HFFc6 (cell line): ENCODE measurements around the gene KCNF1. TPM values are rescaled to one million over a fixed set of nuclear protein-coding genes. Genes with fewer than 3 reads are reported as not detected.
A peak's percentile ranks its signal among the peaks of the same experiment; 100 is the strongest.

Experiments used
- DNase-seq: peaks from one replicate; pipeline ENCODE4 v3.0.0-alpha.2; 2018
- H3K27ac Mint-ChIP-seq: 2 replicates; pipeline ENCODE4 v1.8.0; 2020; ENCODE audit warnings: mild to moderate bottlenecking, mixed read lengths
- H3K27me3 Mint-ChIP-seq: 2 replicates; pipeline ENCODE4 v1.8.0; 2021; ENCODE audit warnings: mild to moderate bottlenecking, moderate library complexity, mixed read lengths; ENCODE audit not compliant: insufficient read depth
- H3K36me3 Mint-ChIP-seq: 2 replicates; pipeline ENCODE4 v1.8.0; 2021; ENCODE audit warnings: low read depth, mixed read lengths
- H3K4me1 Mint-ChIP-seq: 2 replicates; pipeline ENCODE4 v1.8.0; 2020; ENCODE audit warnings: low read depth, mixed read lengths
- H3K4me3 Mint-ChIP-seq: 2 replicates; pipeline ENCODE4 v1.8.0; 2020; ENCODE audit warnings: mild to moderate bottlenecking, moderate library complexity, mixed read lengths
- H3K9me3 Mint-ChIP-seq: 2 replicates; pipeline ENCODE4 v1.8.0; 2020; ENCODE audit warnings: mild to moderate bottlenecking, mixed read lengths
- total RNA-seq, 6 experiments: library from RNA; stranded (reverse); fragmentation: NEBNext Ultra II Directional; extraction: Animal tissue kit (Norgen Biotek cat#: 25700); gene quantifications; 2 replicates in 1 of 6; 3 replicates in 5 of 6; pipeline ENCODE4 v1.2.3, GENCODE V29; 2021
- TF ChIP-seq, protein P1 (sequence below): fragments of 200-600 bp; sonication (generic); IDR thresholded peaks from 2 replicates; pipeline ENCODE4 v1.5.0; 2021; ENCODE audit warnings: antibody characterized with exemption, mild to moderate bottlenecking

KCNF1 gene
- total RNA-seq, 6 experiments from 2014 or later, result 0.14 to 0.26 (median 0.18) TPM; not detected in 3

DNA sequence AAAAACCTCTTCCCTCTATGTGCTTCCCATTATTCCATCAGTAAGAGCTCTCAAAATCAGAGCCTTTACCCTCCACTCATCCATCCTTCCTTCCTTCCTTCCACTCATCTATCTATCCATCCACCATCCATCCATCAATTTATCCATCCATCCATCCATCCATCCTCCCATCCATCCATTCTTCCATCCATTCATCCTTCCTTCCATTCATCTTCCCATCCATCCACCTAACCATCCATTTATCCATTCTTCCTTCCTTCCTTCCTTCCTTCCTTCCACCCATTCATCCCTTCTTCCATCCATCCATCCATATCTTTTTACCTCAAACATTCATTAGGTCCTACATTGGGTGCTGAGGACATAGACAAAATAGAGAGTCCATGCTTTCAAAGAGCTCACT is 19.4 kb upstream of the KCNF1 start:
- H3K4me3 Mint-ChIP-seq, result no peak overlapping the region
- no peak for DNase-seq
- no peaks in the 10 kb centered on the region for H3K36me3 Mint-ChIP-seq
- TF ChIP-seq, protein P1, sequence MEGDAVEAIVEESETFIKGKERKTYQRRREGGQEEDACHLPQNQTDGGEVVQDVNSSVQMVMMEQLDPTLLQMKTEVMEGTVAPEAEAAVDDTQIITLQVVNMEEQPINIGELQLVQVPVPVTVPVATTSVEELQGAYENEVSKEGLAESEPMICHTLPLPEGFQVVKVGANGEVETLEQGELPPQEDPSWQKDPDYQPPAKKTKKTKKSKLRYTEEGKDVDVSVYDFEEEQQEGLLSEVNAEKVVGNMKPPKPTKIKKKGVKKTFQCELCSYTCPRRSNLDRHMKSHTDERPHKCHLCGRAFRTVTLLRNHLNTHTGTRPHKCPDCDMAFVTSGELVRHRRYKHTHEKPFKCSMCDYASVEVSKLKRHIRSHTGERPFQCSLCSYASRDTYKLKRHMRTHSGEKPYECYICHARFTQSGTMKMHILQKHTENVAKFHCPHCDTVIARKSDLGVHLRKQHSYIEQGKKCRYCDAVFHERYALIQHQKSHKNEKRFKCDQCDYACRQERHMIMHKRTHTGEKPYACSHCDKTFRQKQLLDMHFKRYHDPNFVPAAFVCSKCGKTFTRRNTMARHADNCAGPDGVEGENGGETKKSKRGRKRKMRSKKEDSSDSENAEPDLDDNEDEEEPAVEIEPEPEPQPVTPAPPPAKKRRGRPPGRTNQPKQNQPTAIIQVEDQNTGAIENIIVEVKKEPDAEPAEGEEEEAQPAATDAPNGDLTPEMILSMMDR, result no peak
- H3K4me1 Mint-ChIP-seq, result peaks cover 14% of the 10 kb centered on the region
- H3K27me3 Mint-ChIP-seq, result peaks cover 35% of the 10 kb centered on the region
- H3K27ac Mint-ChIP-seq, result no peak overlapping the region
- H3K9me3 Mint-ChIP-seq, result no peaks in the 10 kb centered on the region

DNA sequence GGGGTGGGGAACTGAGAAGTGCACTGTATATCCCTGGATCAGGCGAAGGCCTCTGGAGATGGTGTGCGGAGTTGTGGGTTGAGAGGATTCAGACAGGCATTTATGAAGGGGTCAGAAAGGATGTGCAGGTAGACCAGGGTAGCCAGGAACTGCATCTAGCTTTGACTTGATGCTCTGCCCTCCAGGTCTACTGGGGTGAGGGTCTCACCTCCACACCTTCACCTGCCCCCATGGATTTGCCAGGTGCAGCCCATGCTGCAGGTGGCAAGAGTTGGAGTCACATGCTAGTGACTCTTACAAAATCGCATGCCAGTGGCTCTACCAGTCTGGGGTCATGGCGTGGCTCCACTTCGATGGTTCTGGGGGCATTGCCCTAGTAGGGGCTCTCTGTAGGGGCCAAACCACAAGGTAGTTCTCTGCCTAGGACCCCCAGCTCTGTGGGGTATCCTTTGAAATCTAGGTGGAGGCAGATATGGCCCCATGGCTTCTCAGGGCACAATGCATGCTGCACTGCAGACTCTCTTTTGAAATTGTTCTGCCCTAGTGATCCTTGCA is 18.9 kb upstream of the KCNF1 start:
- H3K36me3 Mint-ChIP-seq, result no peaks in the 10 kb centered on the region
- peaks cover 35% of the 10 kb centered on the region for H3K27me3 Mint-ChIP-seq
- H3K4me3 Mint-ChIP-seq, result no peak overlapping the region
- TF ChIP-seq, protein P1, result no peak
- no peak for DNase-seq
- H3K27ac Mint-ChIP-seq, result no peak overlapping the region
- peaks cover 12% of the 10 kb centered on the region for H3K4me1 Mint-ChIP-seq
- no peaks in the 10 kb centered on the region for H3K9me3 Mint-ChIP-seq

DNA sequence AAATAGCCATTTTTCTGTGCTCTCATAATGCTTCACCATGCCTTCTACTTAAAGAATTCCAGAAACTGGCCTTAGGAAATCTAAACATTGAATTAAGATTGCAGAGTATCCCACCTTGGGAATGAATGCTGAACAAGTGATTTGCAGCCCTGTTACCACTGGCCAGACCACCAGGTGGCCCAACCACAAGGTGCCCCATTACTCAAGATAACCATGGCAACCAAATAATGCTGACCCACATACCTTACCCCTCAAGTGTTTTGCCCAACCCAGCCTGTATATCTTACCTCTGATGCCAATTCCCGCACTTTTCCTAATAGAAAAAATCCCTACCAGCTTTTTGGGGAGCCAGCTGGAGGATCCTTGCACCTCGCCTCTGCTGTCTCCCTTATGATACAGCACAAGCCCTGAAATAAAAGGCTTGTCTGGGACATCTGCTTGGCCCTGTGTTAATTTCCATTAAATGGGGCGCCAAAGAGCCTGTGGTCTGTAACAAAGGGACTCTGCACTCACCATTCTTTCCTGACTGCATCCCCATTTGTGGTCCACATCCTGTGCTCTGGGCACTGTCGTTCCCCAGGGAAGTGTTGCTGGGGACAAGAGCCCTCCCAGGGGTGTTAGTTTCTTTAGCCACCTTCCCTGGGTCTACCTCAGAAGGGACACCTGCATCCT is 17.3 kb upstream of the KCNF1 start:
- Mint-ChIP-seq H3K27me3 (peaks cover 32% of the 10 kb centered on the region), H3K4me1 (peaks cover 11% of the 10 kb centered on the region), H3K36me3 (no peaks in the 10 kb centered on the region), H3K4me3 (no peak overlapping the region), H3K9me3 (no peaks in the 10 kb centered on the region), H3K27ac (no peak overlapping the region)
- TF ChIP-seq, protein P1, result no peak
- DNase-seq, result no peak

- Mint-ChIP-seq H3K9me3 (no peaks in the 10 kb centered on the region), H3K36me3 (no peaks in the 10 kb centered on the region), H3K27me3 (peaks cover 30% of the 10 kb centered on the region), H3K27ac (no peak overlapping the region), H3K4me1 (peaks cover 11% of the 10 kb centered on the region), H3K4me3 (no peak overlapping the region)
- no peak for DNase-seq
- TF ChIP-seq, protein P1, result no peak
These were observed 16.5 kb upstream of the KCNF1 start for GRCh38 chr2:10895231-10895630.

DNA sequence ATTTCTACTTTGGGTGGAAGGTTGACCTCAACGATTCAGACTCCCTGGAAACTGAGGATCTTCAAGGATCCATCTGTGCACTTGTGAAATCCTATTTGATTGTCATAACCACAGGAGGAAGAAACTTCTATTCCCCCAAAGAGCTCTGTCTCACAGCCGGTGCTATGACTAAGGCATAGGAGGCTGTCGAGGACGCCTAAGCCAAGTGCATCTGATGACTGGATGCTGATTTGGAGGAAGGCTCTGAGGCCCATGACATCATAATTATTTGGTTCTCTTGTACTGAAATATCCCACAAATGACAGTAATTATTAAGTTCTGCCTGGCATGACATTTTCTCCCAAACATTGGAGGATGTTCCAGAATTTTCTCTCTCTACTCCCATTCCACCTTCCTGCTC is 13.8 kb upstream of the KCNF1 start:
- TF ChIP-seq, protein P1, result no peak
- Mint-ChIP-seq H3K4me1 (peaks cover 25% of the 10 kb centered on the region), H3K27ac (no peak overlapping the region), H3K4me3 (no peak overlapping the region), H3K27me3 (peaks cover 8% of the 10 kb centered on the region), H3K36me3 (no peaks in the 10 kb centered on the region), H3K9me3 (no peaks in the 10 kb centered on the region)
- peak; percentile 33 for DNase-seq
